Rectal smooth muscle tissue (tissue), 1 donor: ENCODE results near the gene SLF2.

Source experiments
- H3K27ac ChIP-seq: one replicate; pipeline ENCODE4 v1.7.0; 2013; ENCODE audit warnings: low read depth, low read length, inconsistent platforms
- H3K27me3 ChIP-seq: one replicate; pipeline ENCODE4 v1.7.0; 2013; ENCODE audit warnings: low read length; ENCODE audit not compliant: control insufficient read depth, insufficient read depth
- H3K36me3 ChIP-seq: one replicate; pipeline ENCODE4 v1.7.0; 2013; ENCODE audit warnings: low read length; ENCODE audit not compliant: control insufficient read depth, insufficient read depth
- H3K4me1 ChIP-seq: one replicate; pipeline ENCODE4 v1.7.0; 2013; ENCODE audit warnings: low read length; ENCODE audit not compliant: control insufficient read depth, insufficient read depth
- H3K4me3 ChIP-seq: one replicate; pipeline ENCODE4 v1.7.0; 2013; ENCODE audit warnings: low read length
- H3K9ac ChIP-seq: one replicate; pipeline ENCODE4 v1.7.0; 2013; ENCODE audit warnings: low read length

The SLF2 gene

DNA sequence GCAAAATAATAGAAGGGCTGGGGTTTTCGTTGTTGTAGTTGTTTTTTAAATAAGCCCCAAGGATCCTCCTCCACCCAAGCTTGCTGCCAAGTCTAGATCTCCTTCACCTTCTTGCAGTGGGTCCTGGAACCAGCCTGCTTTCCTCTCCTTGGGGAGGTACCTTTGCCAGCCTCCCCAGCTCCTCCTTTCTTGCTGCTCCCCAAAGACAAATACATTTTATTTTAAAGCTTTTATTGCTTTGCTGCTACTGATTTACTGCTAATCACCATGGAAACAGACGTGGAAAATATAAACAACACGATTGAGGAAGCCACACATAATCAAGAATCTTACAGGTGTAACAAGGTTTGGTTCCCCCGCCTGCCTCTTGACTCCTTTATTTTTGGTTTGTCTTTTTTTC lies 17.4 kb upstream of the SLF2 start:
- no peak overlapping the region for H3K4me3 ChIP-seq
- H3K4me1 ChIP-seq, result no peaks in the 10 kb centered on the region
- H3K27me3 ChIP-seq, result peaks cover 4% of the 10 kb centered on the region
- H3K27ac ChIP-seq, result no peak overlapping the region
- no peak overlapping the region for H3K9ac ChIP-seq
- no peaks in the 10 kb centered on the region for H3K36me3 ChIP-seq

GRCh38 chr10:100895896-100896295 lies 16.9 kb upstream of the SLF2 start:
- no peak overlapping the region for H3K27ac ChIP-seq
- H3K36me3 ChIP-seq, result no peaks in the 10 kb centered on the region
- H3K27me3 ChIP-seq, result peaks cover 3% of the 10 kb centered on the region
- no peak overlapping the region for H3K4me3 ChIP-seq
- H3K9ac ChIP-seq, result no peak overlapping the region
- H3K4me1 ChIP-seq, result no peaks in the 10 kb centered on the region

DNA sequence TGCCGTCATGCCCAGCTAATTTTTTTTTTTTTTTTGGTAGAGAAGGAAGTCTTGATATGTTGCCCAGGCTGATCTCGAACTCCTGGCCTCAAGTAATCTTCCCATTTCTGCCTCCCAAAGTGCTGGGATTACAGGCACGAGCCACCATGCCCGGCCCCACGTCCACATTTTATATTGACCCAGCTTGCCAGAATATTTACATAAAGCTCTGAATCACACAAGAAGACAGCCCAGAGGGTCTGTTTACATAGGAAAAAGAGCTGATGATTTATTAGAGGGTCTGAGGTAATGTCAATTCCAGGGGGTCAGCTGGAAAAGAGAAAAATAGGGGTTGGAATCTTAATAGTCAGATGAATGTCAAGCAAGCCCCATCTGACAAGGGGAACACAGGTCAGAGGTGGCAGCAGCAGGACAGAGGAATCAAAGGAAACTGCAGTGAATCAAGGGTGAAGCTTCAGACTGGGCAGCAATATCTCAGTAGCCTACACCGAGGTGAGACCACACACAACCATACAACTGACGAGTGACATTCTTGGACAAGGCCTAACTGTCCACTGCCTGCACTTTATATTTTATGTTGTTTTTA lies 15.8 kb upstream of the SLF2 start:
- Histone ChIP-seq H3K9ac (no peak overlapping the region), H3K27me3 (peaks cover 3% of the 10 kb centered on the region), H3K36me3 (no peaks in the 10 kb centered on the region), H3K4me1 (no peaks in the 10 kb centered on the region), H3K4me3 (no peak overlapping the region), H3K27ac (no peak overlapping the region)

GRCh38 chr10:100897976-100898375 lies 14.8 kb upstream of the SLF2 start:
- Histone ChIP-seq H3K36me3 (no peaks in the 10 kb centered on the region), H3K4me1 (no peaks in the 10 kb centered on the region), H3K27ac (no peak overlapping the region), H3K27me3 (no peaks in the 10 kb centered on the region), H3K4me3 (no peak overlapping the region), H3K9ac (no peak overlapping the region)

DNA sequence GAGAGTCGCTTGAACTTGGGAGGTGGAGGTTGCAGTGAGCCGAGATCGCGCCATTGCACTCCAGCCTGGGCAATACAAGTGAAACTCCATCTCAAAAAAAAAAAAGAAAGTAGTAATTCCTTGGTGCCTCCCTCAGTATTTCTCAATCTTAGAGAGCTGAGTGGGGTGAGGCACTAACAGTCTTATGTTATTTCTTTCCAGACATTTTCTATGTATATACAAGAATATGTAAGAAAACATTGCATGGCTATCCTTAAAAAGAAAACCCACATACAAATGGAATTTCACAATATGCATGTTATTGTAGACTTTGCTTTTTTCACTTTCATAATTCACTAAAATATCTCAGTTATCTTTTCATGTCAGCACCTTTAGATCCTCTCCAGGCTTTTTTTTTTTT lies 13.6 kb upstream of the SLF2 start:
- Histone ChIP-seq H3K4me3 (no peak overlapping the region), H3K27ac (no peak overlapping the region), H3K9ac (no peak overlapping the region), H3K27me3 (no peaks in the 10 kb centered on the region), H3K36me3 (no peaks in the 10 kb centered on the region), H3K4me1 (no peaks in the 10 kb centered on the region)

- Histone ChIP-seq H3K4me3 (no peak overlapping the region), H3K36me3 (no peaks in the 10 kb centered on the region), H3K4me1 (no peaks in the 10 kb centered on the region), H3K27me3 (no peaks in the 10 kb centered on the region), H3K27ac (no peak overlapping the region), H3K9ac (no peak overlapping the region)
Measured at GRCh38 chr10:100901051-100901450, 11.7 kb upstream of the SLF2 start.

GRCh38 chr10:100902622-100903021 lies 10.1 kb upstream of the SLF2 start:
- no peaks in the 10 kb centered on the region for H3K4me1 ChIP-seq
- no peaks in the 10 kb centered on the region for H3K36me3 ChIP-seq
- no peak overlapping the region for H3K4me3 ChIP-seq
- no peak overlapping the region for H3K27ac ChIP-seq
- H3K27me3 ChIP-seq, result no peaks in the 10 kb centered on the region
- H3K9ac ChIP-seq, result no peak overlapping the region

DNA sequence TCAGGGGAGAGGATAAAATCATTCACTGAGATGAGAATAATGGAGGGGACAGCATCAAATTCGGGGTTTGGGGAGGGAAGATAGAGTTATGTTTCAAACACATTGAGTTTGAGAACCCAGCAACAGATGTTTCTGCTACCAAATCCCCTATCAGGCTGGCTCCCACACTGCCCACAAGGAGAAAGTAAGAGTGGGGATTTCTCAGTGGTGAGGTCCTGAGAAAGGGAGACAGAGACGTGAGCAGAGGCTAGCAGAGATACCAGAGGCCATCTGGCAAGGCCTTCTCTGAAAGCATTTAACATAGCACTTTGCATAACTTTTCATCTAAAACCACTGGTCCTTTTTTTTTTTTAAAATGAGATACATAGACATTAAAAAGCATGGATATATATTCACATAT lies 7.8 kb upstream of the SLF2 start:
- Histone ChIP-seq H3K27me3 (no peaks in the 10 kb centered on the region), H3K4me1 (no peaks in the 10 kb centered on the region), H3K27ac (no peak overlapping the region), H3K36me3 (no peaks in the 10 kb centered on the region), H3K4me3 (no peak overlapping the region), H3K9ac (no peak overlapping the region)

DNA sequence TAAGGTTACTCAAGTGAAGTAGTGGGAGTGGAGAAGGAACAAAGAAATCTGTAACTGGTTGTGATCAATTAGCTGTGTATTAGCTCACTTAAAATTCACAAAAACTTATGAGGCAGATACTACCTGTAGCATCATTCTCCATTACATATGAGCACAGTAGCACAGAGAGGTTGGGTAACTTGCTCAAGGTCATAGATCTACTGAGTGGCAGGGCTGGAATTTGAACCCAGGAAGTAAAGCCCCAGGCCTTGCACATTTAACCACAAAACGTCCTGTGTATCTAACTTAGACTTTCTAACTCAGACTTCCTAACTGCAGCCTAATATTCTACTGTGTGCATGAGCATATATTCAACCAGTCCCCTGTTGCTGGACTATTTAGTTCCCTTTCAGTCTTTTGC lies 5.6 kb upstream of the SLF2 start:
- H3K27me3 ChIP-seq, result no peaks in the 10 kb centered on the region
- H3K27ac ChIP-seq, result no peak overlapping the region
- no peak overlapping the region for H3K9ac ChIP-seq
- H3K4me3 ChIP-seq, result no peak overlapping the region
- H3K36me3 ChIP-seq, result no peaks in the 10 kb centered on the region
- no peaks in the 10 kb centered on the region for H3K4me1 ChIP-seq

DNA sequence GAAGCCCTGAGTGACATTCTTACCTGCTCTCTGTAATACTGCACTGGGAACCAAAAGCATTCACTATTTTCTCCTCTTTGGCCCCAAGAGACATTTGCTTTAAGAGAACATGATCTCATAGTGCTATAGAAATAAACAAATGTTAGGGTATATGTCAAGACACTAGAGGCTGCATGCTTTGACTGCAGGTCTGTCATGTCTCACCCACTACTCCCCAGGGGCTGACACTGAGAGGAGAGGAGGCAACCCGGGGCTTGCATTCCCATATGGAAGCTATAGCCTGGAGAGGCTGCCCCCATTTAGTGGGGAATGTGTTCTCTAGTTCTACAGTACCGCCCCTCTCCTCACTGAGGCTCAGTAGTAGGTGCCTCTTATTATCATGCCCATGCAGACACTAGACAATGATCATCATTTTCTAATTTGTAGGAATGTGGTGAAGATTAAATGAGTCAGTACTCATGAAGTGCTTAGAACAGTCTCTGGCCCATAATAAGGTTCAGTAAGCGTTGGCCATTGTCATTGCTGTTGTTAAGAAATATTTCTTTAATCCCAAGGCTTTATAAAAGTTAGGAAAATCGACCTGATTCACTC lies 4.9 kb upstream of the SLF2 start:
- Histone ChIP-seq H3K4me3 (no peak overlapping the region), H3K36me3 (no peaks in the 10 kb centered on the region), H3K4me1 (no peaks in the 10 kb centered on the region), H3K27me3 (no peaks in the 10 kb centered on the region), H3K9ac (no peak overlapping the region), H3K27ac (no peak overlapping the region)

- Histone ChIP-seq H3K9ac (no peak overlapping the region), H3K4me1 (no peaks in the 10 kb centered on the region), H3K27me3 (no peaks in the 10 kb centered on the region), H3K27ac (no peak overlapping the region), H3K36me3 (no peaks in the 10 kb centered on the region), H3K4me3 (no peak overlapping the region)
Measured at GRCh38 chr10:100908378-100908777, 4.4 kb upstream of the SLF2 start.

DNA sequence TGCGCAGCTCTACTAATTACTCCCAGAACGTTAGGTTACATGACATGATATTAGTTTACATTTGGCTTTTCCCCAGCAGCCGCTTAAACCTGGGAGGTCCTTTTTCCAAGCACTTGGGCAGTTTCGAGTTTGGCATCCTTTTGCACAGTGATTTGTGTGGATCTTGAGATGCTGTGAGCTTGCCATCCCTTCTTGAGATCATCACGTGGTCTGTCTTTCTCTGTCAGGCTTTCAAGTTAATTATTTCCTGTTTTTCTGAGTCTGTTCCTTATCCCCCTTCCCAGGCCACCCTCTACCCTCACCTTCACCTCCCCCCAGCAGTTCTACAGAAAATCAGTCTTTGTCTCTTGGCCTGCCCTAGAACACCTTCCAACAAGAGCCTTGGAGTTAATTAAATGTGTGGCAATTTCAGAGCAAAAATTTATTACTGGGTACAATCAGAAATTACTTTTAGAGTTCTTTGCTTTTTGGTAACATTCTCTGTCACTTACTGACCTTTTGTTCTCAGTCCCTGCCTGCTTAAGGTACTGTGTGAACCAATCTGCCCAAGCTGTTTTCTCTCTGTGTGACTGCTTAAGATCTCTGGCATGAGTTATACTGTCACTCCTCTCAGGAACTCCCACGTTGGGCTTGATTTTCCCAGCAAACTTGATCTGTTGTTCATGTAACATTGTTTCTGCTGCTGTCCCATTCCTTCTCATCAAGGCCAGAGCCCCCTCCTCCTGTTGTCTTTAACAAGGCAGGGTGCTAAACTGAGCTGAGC lies 3.1 kb upstream of the SLF2 start:
- Histone ChIP-seq H3K4me1 (peaks cover 6% of the 10 kb centered on the region), H3K9ac (no peak overlapping the region), H3K36me3 (no peaks in the 10 kb centered on the region), H3K27ac (no peak overlapping the region), H3K27me3 (no peaks in the 10 kb centered on the region), H3K4me3 (no peak overlapping the region)

DNA sequence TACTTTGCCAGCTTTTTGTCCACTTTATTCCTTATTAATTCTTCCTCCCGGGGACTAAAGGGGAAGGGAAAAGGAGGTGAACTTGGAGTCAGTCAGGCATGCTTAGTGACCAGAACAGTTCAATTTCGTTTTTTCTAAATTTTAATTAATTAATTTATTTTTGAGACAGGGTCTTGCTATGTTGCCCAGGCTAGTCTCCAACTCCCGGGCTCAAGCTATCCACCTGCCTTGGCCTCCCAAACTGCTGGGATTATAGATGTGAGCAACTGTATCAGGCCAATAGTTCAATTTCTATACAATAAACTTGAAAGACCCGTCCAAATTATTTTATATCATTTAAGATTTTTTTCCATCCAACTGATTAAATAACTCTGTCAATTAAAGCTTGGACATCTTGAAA lies 1.3 kb upstream of the SLF2 start:
- no peak overlapping the region for H3K9ac ChIP-seq
- H3K27ac ChIP-seq, result no peak overlapping the region
- H3K4me1 ChIP-seq, result peaks cover 6% of the 10 kb centered on the region

More for the DNA sequence above, 1.3 kb upstream of the SLF2 start:
- Histone ChIP-seq H3K36me3 (no peaks in the 10 kb centered on the region), H3K4me3 (no peak overlapping the region), H3K27me3 (no peaks in the 10 kb centered on the region)
